Fibroblast of villous mesenchyme (primary cell): ENCODE measurements around the gene CTU2. TPM values are rescaled to one million over a fixed set of nuclear protein-coding genes. Genes with fewer than 3 reads are reported as not detected.

Source experiments
- DNase-seq: peaks from one replicate; pipeline ENCODE4 v3.0.0-alpha.2; 2010; ENCODE audit warnings: low read depth
- H3K4me3 ChIP-seq: 2 replicates; pipeline ENCODE4 v1.5.1; 2011; ENCODE audit warnings: low read depth, mild to moderate bottlenecking, low read length
- total RNA-seq: library from RNA; depleted of rRNA; stranded (reverse); fragments of >200 nt; gene quantifications from 2 replicates; pipeline ENCODE4 v1.2.3, GENCODE V29; 2012
- TF ChIP-seq, protein P1 (sequence below): IDR thresholded peaks from 2 replicates; pipeline ENCODE4 v1.5.1; 2012; ENCODE audit warnings: low read depth, mild to moderate bottlenecking, low read length; ENCODE audit not compliant: insufficient read depth

Gene CTU2
- total RNA-seq, 1 donor = 19.4 TPM

DNA sequence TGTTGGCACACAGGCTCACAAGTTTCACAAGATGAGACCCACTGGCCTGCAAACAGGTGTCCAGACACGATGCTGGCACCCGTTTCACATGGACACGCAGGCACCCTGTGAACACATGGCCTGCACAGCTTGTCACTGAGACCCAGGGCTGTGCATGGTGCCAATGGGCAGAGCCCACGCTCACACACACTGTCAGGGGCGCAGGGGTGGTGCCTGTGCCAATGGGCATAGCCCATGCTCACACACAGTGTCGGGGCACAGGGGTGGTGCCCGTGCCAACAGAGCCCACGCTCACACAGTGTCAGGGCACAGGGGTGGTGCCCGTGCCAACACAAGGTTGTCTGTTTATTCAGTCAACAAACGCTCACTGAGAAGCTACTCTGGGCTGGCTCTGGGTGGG is 29.3 kb downstream of the CTU2 start:
- TF ChIP-seq, protein P1, sequence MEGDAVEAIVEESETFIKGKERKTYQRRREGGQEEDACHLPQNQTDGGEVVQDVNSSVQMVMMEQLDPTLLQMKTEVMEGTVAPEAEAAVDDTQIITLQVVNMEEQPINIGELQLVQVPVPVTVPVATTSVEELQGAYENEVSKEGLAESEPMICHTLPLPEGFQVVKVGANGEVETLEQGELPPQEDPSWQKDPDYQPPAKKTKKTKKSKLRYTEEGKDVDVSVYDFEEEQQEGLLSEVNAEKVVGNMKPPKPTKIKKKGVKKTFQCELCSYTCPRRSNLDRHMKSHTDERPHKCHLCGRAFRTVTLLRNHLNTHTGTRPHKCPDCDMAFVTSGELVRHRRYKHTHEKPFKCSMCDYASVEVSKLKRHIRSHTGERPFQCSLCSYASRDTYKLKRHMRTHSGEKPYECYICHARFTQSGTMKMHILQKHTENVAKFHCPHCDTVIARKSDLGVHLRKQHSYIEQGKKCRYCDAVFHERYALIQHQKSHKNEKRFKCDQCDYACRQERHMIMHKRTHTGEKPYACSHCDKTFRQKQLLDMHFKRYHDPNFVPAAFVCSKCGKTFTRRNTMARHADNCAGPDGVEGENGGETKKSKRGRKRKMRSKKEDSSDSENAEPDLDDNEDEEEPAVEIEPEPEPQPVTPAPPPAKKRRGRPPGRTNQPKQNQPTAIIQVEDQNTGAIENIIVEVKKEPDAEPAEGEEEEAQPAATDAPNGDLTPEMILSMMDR = no peak
- no peak for DNase-seq
- H3K4me3 ChIP-seq = no peak overlapping the region

DNA sequence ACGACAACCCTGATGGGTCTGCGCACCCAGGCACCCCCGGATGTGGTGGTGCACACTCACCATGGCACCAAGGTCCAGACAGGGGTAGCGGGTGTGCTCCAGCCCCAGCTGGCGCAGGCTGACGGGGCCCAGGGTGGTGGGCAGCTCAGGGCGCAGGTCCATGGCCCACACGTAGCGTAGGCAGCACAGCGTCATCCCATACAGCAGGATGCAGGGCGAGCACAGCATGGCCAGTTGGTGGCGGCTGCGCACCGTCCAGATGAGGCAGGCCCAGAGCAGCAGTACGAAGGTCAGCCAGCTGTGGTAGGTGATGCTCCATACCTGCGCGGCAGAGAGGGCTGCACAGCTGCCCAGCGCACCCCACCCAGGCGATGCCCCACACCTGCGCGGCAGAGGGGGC is 29.8 kb downstream of the CTU2 start:
- no peak overlapping the region for H3K4me3 ChIP-seq
- DNase-seq = no peak
- TF ChIP-seq, protein P1 = no peak

DNA sequence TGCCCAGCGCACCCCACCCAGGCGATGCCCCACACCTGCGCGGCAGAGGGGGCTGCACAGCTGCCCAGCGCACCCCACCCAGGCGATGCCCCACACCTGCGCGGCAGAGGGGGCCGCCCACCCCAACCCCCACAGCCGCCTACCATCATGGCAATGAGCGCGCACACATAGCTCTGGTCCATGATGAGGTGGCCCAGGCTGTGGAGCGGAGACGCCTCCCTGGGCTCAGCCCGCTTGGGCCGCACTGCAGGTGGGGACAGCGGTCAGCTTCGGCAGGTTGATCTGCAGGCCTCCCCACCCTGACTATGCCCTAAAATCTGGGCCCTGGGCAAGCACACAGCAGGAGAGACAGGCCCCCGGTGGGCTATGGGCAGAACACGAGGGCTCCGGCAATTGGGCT is 30.2 kb downstream of the CTU2 start:
- TF ChIP-seq, protein P1 = no peak
- no peak for DNase-seq
- no peak overlapping the region for H3K4me3 ChIP-seq

DNA sequence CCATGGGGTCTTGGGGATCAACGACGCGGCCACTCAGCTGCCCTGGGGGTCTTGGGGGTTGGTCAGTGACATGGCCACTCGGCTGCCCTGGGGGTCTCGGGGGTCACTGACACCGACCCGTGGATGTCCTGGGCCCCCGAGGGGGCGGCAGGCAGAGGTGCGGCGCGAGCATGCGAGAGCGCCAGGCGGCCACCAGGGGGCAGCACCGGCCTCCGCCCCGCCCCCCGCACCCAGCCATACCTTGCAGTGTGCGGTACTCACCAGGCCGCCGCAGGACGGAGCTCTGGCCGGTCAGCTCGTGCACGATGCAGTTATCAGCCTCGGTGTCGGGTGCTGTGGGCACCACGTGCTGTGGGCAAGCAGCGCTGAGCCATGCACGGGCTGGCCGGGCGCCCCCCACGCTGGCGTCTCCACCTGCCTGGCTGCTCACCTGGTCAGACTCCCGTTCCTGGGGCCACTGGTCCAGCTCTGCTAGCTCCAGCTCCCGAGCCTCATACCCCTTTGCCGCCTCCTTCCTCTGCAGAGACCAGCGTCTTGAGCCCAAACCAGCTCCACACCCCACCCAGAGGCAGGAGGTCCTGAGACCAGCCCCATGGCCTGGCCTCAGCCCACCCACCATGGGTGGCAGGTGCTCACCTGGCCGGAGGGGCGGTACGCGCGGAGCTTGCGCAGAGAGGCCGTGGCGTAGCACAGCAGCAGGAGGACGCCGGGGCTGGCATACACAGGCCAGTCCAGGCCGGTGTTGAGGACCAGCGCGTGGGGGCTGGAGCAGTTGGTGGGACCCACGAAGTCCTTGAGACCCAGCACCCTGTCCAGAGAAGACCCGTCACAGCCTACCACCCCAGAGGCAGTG is 31.2 kb downstream of the CTU2 start:
- TF ChIP-seq, protein P1 = peak; percentile 86
- peak; percentile 71 for DNase-seq
- H3K4me3 ChIP-seq = no peak overlapping the region

DNA sequence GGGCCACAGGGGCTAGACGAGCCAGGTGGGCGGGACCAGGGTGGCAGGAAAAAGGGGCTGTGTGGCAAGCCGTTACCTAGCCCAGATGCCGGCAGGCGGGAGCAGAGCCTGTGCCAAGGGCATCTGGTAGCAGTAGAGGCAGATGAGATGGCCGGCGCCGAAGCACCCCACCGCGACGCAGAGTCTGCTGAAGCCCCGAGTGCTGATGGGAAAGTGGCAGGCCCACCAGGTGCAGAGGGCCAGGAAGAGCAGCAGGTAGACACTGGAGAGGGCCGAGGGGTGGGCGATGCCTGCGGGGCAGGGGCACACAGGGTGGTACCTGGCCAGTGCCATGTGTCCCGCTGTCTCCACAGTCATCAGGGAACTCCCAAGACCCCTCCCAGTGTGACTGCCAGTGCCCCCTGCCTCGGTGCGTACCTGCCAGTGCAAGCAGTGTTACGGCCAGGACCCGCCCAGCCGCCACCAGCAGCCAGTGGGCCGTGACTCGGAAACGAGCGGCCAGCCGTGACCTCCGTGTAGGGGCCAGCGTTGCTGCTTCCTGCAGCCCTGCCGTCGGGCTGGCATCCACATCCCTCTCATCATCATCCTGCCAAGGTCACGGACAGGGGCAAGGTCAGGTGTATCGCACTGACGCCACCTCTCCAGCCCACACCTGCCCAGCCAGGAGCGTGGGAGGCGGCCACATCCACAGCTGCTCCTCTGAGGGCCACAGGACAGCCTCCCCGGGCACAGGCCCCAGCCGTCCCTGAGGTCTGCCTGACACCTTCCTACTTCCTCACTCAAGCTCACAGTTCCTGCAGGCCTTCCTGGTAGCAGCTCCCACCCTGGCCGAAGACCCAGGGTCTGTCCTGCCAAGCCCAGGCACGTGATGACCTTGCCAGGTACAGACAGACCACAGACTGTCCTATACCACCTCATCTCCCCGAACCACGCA is 32.1 kb downstream of the CTU2 start:
- no peak overlapping the region for H3K4me3 ChIP-seq
- no peak for DNase-seq
- TF ChIP-seq, protein P1 = no peak

DNA sequence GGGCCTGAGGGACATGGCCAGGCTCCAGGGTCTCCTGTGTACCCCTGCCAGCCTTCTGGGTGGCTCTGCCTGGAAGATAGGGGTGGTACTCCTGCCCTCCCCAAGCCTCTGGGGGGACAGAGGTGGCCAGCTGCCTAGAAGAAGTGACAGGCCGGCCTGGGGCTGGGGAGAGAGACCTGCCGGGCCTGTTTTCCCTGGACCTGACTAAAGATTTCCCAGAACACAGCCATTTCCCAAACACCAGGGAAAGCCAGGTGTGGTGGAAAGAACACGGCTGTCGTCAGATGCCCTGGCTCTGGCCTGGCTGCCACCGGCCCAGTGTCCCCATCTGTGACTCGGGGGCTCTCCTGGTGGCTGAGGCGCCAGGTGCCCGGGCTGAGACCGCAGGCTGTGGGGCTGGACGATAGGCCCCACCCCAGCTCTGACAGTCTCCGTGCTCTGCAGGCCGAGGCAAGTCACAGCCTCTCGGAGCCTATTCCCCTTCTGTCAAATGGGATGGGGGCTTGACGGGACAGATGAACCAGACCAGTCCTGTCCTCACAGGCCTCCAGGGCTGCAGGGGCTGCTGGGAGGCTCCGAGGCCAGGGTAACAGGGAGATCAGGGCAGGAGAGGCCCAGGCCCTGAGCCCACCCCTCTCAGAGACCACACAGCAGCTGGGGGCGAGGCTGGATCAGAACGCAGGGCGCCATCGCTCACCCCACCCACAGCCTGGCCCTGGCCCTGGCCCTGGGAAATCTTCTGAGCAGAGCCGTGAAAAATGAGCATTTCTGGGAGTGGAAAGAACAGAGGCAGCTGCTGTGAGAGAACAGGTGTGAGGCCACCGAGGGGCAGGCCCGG is 33.1 kb downstream of the CTU2 start:
- TF ChIP-seq, protein P1 = no peak
- DNase-seq = no peak
- H3K4me3 ChIP-seq = no peak overlapping the region
